IPS-20b (cell line): ENCODE measurements around the gene GPR17.

Source experiments
- H3K27ac ChIP-seq: one replicate; pipeline ENCODE4 v1.5.1; 2013; ENCODE audit warnings: low read length
- H3K27me3 ChIP-seq: 2 replicates; pipeline ENCODE4 v1.6.1; 2013; ENCODE audit warnings: mild to moderate bottlenecking, low read length, inconsistent platforms; ENCODE audit not compliant: insufficient read depth
- H3K36me3 ChIP-seq: 2 replicates; pipeline ENCODE4 v1.6.1; 2013; ENCODE audit warnings: low read depth, mild to moderate bottlenecking, inconsistent platforms, low read length, moderate library complexity; ENCODE audit not compliant: insufficient read depth
- H3K4me1 ChIP-seq: 2 replicates; pipeline ENCODE4 v1.6.1; 2013; ENCODE audit warnings: mild to moderate bottlenecking, control low read depth, inconsistent platforms, low read length, moderate library complexity; ENCODE audit not compliant: insufficient read depth
- H3K4me3 ChIP-seq: 2 replicates; pipeline ENCODE4 v1.5.1; 2013; ENCODE audit warnings: mild to moderate bottlenecking, low read length, inconsistent platforms
- H3K9ac ChIP-seq: 2 replicates; pipeline ENCODE4 v1.6.1; 2013; ENCODE audit warnings: low read depth, mild to moderate bottlenecking, inconsistent platforms, low read length, moderate library complexity
- H3K9me3 ChIP-seq: 2 replicates; pipeline ENCODE4 v1.6.1; 2013; ENCODE audit warnings: mild to moderate bottlenecking, low read depth, low read length, inconsistent platforms; ENCODE audit not compliant: insufficient read depth

GPR17 gene

DNA sequence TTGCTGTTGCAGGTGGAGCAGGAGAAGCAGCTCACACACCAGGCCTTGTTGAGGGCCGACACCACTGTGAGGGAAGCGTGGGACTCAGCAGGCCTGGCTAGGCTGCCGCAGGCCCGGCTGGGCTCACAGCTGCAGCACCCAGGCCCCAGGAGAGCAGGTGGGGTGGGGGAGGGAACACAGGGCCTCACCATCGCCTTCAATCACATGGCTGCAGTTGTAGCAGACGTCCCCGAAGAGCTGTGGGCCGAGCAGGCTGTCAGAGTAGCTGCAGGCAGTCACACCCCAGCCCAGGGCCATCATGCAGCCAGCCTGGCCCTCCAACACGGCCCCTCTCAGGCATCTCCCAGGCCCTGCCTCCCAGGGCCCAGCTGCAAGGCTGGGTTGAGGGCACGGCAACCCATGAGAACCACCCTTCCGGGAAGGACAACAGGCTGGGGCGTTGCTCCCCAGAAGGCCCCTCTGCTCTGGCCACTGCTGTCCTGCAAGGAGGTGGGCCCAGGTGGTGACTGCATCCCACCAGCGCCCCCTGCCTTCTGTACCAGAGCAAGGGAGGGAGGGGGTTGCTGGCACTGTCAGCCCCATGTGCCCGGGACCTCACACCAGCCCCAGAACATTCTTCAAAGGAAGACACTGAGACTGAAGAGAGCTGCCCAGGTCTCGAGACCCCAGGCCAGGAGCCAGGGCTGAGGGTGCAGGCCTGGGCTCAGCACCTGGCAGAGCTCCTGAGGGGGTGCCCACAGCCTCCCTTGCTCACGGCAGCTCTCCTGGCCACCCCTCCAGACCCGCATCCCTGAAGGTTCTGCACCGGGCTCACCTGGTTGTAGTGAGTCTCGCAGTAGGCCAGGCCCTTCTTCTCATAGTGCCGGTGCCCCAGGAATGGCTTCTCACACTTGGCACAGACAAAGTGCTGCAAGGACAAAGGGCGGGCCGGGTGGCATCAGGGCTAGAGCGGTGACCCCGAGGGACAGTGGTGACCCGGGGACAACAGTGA, 5.6 kb upstream of the GPR17 start:
- H3K4me1 ChIP-seq, result peaks cover 9% of the 10 kb centered on the region; the same call in 1 of the 2 replicates

DNA sequence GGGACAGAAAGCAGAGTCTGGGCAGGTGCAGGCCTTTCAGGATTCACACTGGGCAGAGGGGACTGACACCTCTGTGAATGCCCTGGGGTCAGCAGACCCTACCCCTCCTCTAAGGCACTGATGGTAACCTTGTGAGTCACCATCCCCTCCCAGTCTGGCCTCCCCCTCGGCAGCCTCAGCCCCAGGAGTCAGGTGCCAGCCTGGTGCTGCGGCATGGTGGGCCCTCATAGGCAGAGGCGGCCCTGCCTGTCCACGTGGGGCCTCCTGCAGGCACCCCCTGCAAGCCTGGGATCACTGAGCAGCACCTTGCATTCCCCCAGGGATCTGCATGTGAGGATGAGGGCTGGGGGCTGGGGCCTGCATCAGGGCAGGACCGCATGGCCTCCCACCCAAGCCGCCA, 4.8 kb upstream of the GPR17 start:
- Histone ChIP-seq H3K9me3 (no peaks in the 10 kb centered on the region), H3K27me3 (no peaks in the 10 kb centered on the region), H3K4me1 (peaks cover 9% of the 10 kb centered on the region; the same call in 1 of the 2 replicates), H3K27ac (no peak overlapping the region), H3K9ac (no peak overlapping the region), H3K36me3 (no peaks in the 10 kb centered on the region), H3K4me3 (no peak overlapping the region)

More for the DNA sequence above, 5.6 kb upstream of the GPR17 start:
- Histone ChIP-seq H3K9me3 (no peaks in the 10 kb centered on the region), H3K27me3 (no peaks in the 10 kb centered on the region), H3K4me3 (no peak overlapping the region), H3K9ac (no peak overlapping the region), H3K27ac (no peak overlapping the region), H3K36me3 (no peaks in the 10 kb centered on the region)

DNA sequence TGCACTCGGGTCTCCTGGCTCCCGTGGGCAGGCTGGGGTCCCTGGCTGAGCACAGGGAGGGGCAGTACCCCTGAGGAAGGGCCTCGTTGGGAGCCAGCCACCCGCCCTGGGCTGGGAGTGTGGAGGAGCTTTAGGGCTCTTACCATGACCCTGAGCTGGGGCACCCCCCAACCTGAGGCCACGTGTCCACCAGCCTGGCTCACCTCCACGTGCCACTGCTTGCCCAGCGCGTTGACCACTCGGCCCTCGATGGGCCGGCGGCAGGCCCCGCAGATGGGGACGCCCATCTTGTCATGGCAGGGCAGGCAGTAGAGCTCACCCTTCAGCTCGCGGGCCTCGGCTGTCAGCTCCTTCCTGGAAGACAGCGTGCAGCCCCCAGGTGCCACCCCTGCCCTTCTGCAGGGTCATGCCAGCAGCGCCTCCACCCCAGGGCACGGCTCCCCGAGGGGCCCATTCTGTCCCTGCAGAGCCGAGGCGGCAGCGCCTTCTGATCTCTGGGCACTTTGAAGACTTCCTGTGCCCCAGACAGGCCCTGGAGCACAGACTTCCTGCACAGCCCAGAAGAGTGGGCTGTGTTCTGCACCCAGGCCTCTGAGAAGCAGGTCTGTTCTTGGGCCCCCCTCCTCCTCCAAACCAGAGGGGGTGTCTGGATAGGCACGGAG, 4.0 kb upstream of the GPR17 start:
- H3K36me3 ChIP-seq, result no peaks in the 10 kb centered on the region
- H3K27me3 ChIP-seq, result no peaks in the 10 kb centered on the region
- peaks cover 9% of the 10 kb centered on the region; the same call in 1 of the 2 replicates for H3K4me1 ChIP-seq
- no peak overlapping the region for H3K27ac ChIP-seq
- no peaks in the 10 kb centered on the region for H3K9me3 ChIP-seq
- H3K9ac ChIP-seq, result no peak overlapping the region
- no peak overlapping the region for H3K4me3 ChIP-seq

DNA sequence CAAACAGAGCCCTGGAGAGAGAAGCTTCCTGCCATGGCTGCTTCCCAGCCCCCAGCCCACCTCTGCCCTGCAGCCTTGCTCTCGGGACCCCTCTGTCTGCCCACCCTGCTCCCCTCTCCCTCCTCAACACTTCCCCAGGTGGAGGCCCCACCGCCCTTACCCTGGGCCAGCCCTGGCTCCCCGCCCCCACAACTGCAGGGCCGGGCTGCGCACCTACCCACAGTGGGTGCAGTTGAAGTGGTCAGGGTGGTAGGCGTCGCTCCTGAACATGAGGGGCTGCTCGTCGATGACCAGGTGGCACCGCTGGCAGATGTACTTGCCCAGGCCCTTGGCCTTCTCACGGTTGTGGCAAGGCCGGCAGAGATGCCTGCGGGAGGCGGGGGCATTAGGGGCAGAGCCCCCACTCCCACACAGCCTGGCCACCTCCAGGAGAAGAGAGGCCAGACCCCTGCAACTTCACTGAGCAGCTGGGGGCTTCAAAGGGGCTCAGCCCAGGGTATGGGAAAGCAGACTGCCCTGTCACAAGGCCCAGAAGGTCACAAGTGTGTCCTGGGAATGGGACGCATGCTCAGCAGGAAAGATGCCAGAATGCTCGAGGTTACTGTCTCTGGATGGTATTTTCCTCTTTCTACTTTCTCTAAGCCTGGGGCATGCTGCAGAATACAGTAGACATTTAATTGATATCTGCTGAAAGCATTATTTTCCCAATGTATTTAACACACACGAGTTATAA, 3.1 kb upstream of the GPR17 start:
- Histone ChIP-seq H3K27ac (no peak overlapping the region), H3K4me1 (peaks cover 6% of the 10 kb centered on the region; the same call in 1 of the 2 replicates), H3K4me3 (no peak overlapping the region), H3K27me3 (no peaks in the 10 kb centered on the region), H3K36me3 (no peaks in the 10 kb centered on the region), H3K9me3 (no peaks in the 10 kb centered on the region), H3K9ac (no peak overlapping the region)

DNA sequence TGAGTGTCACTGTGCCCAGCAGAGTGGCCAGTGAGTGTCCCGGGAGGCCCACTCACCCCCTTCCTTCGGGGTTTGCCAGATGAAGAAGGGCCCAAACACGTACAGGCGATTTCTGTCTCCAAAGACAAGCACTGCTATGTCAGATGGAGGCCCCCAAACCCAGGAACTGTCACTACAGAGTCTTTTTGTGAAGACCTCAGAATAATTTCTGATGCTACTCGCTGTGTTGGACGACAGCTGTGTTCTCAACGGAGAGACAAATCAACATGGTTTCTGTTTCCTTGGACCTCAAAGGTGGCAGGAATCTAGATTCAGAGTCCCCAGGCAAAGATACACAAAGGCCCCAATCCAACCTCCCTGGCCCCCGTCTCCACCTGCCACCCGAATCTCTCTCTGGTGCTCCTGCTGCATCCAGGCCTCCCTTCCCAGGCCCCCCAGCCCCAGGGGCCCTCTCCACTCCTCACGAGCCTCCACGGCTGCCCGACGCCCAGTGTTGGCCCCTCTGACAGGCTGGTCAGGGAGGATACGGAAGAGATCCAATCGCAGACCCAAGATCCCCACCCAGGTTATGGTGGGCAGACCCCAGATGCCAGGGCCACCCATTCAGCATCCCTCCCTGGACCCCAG, 2.4 kb upstream of the GPR17 start:
- H3K9ac ChIP-seq, result no peak overlapping the region
- no peak overlapping the region for H3K4me3 ChIP-seq

DNA sequence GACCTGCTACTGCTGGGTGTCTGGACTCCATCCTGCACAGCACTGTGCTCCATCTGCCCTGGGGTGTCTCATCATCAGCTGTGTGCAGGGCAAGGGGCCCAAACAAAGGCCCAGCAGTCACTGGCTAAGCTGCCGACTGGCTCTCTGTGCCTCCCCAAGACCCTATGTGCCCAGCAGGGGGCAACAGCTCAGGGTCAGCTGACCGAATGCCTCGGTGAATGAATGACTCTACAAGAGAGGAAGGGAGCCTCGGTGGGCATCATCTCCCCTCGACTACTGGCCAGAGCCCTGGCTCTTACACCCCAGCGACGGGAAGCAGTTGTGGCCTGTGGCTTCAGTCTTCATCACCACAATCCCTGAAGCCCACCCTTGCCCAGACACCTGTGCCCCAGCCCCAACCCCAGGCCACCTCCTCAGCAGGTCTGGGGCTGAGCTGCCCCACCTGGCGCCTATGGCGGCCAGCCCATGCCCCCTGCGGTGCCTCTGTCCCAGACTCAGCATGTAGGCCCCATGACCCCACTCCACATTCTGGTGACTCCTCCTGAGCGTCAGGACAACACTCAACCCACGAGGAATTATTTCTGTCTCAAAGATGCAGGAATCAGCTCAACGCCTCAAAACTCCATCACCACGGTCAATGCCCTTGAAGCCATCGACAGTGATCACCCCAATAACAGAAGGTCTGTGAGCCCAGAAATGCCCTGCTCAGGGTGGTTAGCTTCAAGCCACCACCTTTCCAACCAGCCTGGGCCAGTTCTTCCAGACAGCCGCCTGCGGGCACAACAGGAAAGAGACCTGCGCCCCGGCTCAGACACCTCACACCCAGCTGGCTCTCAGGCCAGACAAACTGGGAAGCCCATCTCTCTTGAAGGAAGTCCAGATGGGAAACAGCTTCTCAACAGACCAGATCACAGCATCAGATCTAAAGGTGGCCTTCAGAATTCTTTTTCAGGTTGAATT, 1.6 kb upstream of the GPR17 start:
- no peaks in the 10 kb centered on the region for H3K4me1 ChIP-seq
- H3K27me3 ChIP-seq, result no peaks in the 10 kb centered on the region
- no peaks in the 10 kb centered on the region for H3K36me3 ChIP-seq
- no peak overlapping the region for H3K4me3 ChIP-seq
- no peak overlapping the region for H3K27ac ChIP-seq
- H3K9me3 ChIP-seq, result no peaks in the 10 kb centered on the region
- no peak overlapping the region for H3K9ac ChIP-seq

More for the DNA sequence above, 2.4 kb upstream of the GPR17 start:
- H3K27me3 ChIP-seq, result no peaks in the 10 kb centered on the region
- no peaks in the 10 kb centered on the region for H3K36me3 ChIP-seq
- no peak overlapping the region for H3K27ac ChIP-seq
- H3K9me3 ChIP-seq, result no peaks in the 10 kb centered on the region
- H3K4me1 ChIP-seq, result no peaks in the 10 kb centered on the region

DNA sequence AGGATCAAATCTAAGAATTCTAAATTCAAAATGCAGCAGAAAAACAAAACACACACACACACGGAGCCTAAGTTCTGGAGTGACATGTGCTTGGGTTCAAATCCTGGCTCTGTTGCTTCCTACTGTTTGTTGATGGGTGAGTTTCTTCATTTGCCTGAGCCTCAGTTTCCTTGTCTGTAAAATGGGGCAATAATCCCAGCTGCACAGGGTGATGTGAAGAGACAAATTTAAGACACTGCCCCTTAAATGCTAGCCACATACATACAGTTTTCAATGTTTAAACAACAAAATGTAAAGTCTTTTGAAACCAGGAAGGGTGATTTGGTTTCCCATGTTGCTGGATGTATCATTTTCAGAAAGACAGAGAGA, 943 bp upstream of the GPR17 start:
- Histone ChIP-seq H3K9ac (no peak overlapping the region), H3K4me1 (no peaks in the 10 kb centered on the region), H3K27ac (no peak overlapping the region)

DNA sequence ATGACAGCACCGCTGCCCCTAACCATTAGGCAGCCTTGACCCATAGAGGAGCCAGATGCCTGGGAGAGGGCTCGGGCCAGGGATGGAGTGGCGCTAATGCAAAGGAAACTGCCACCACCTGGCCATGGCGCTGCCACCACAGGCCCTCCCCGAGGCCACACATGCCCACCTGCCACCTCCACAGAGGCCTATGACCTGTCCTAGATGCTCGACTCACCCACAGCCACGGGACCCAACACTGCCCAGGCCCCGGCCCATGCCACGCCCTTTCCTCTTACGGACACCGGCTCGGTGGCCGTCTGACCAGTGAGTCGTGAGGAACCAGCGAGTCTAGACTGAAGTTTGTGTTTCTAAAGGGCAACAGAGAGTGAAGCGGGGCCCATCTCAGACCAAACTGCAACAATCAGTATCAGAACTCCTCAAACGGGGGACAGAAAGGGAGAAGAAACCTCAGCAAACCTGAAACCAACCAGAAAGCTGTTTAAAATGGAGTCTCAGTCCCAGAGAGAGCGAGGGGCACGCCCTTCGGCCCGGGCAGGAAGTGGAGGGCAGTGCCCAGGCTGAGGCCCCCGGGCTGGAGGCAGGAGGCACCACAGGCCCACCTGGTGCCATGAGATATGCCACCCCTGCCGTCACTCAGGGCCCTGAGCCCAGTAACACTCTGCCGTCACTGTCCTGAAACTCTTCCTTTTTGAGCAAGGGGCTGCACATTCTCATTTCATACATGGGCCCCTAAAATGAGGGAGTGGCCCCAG, 711 bp downstream of the GPR17 start:
- Histone ChIP-seq H3K36me3 (no peaks in the 10 kb centered on the region), H3K27me3 (no peaks in the 10 kb centered on the region), H3K4me1 (no peaks in the 10 kb centered on the region), H3K9ac (no peak overlapping the region), H3K9me3 (no peaks in the 10 kb centered on the region), H3K4me3 (no peak overlapping the region), H3K27ac (no peak overlapping the region)

More for the DNA sequence above, 943 bp upstream of the GPR17 start:
- Histone ChIP-seq H3K4me3 (no peak overlapping the region), H3K9me3 (no peaks in the 10 kb centered on the region), H3K36me3 (no peaks in the 10 kb centered on the region), H3K27me3 (no peaks in the 10 kb centered on the region)

DNA sequence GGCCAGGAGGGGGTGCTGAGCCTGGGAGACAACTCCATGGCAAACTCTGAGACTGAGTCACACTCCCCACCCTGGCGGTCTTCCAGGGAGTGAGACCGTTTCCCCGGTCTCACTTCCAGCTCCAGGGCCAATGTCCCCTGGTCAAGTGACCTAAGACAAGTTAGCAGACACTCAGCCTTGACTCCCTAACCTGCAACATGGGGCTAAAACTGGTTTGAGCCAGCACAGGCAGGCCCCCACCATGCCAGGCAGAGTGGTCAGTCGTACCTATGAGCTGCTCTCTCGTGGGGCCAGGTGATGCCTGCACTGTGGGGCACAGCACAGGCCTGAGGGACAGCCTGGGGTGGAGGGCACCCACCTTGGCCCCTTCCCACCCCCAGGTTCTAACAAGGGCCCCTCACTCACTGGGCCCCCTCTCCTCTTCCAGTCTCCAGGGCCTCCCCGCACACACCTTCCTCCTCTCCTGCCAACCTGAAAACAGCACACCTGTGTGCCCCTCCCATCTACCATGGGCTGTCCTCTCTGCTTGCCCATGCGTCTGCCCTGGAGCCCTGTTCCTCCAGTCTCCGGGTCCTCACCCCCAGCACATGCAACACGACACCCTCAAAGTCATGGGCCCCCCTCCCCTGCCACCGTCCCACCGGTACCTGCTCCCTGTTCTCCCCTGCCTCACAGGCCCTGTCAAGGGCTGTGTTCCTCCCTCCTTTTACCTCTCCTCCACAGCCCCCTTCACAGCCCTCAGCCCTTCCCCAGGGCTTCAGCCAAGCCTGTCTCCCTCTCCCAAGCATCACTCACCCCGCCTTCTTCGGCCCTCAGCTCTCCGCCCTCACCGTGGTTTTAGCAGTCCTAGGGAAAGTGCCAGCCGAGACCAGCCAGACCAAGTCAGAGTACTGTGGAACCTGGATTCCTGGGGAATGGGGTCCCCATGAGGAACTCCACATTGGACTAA, 1.6 kb downstream of the GPR17 start:
- H3K27me3 ChIP-seq, result no peaks in the 10 kb centered on the region
- no peaks in the 10 kb centered on the region for H3K36me3 ChIP-seq
- no peaks in the 10 kb centered on the region for H3K9me3 ChIP-seq
- no peak overlapping the region for H3K27ac ChIP-seq
- H3K9ac ChIP-seq, result no peak overlapping the region
- no peak overlapping the region for H3K4me3 ChIP-seq
- H3K4me1 ChIP-seq, result no peaks in the 10 kb centered on the region
